Epidermal melanocyte (primary cell): ENCODE results near the gene PMEL.
"Not testable (repeated sequence)": the region's sequence is repeated elsewhere in the genome, so short reads cannot be mapped to it uniquely, and the experiment has no call there.

Experiments
- DNase-seq: peaks from one replicate; pipeline ENCODE4 v3.0.0; 2011; ENCODE audit warnings: low spot score; ENCODE audit not compliant: insufficient read length

The PMEL gene

GRCh38 chr12:55925371-55925770, 40.5 kb downstream of the PMEL start:
- DNase-seq: no peak

- not testable (repeated sequence) for DNase-seq
Observed at GRCh38 chr12:55923648-55924047, 42.2 kb downstream of the PMEL start.

- DNase-seq: no peak
Observed at GRCh38 chr12:55922126-55922525, 43.7 kb downstream of the PMEL start.

GRCh38 chr12:55919032-55919431, 46.8 kb downstream of the PMEL start:
- DNase-seq: not testable (repeated sequence)

GRCh38 chr12:55915482-55915859, 50.4 kb downstream of the PMEL start:
- no peak for DNase-seq

- DNase-seq: no peak
Observed at GRCh38 chr12:55912908-55913307, 52.9 kb downstream of the PMEL start.

- DNase-seq: no peak
Observed at GRCh38 chr12:55909513-55909884, 56.3 kb downstream of the PMEL start.

- DNase-seq: peak; percentile 50
Observed at GRCh38 chr12:55908726-55909512, 56.9 kb downstream of the PMEL start.

GRCh38 chr12:55906056-55906455, 59.8 kb downstream of the PMEL start:
- DNase-seq: no peak
